Gastroesophageal sphincter (tissue), 4 donors: Measurements from ENCODE around the gene NOTCH2. TPM values are rescaled to one million over a fixed set of nuclear protein-coding genes. Genes with fewer than 3 reads are reported as not detected.

Source experiments
- ATAC-seq: fragments of 150-250 bp; one replicate; pipeline ENCODE4 v1.9.1; 2016; ENCODE audit warnings: mild to moderate bottlenecking, moderate library complexity
- H3K27ac ChIP-seq, 4 donors: fragments of 200-600 bp; sonication (generic) in 3 of 4; 1 replicate in 3 of 4; 2 replicates in 1 of 4; pipeline ENCODE4 v1.5.1; 2016 to 2019
- H3K27me3 ChIP-seq: fragments of 200-600 bp; sonication (generic); one replicate; pipeline ENCODE4 v1.5.1; 2019
- H3K36me3 ChIP-seq, 2 donors: fragments of 200-600 bp; sonication (generic); one replicate each; pipeline ENCODE4 v1.5.1; 2019; ENCODE audit warnings: control low read depth in 1 of 2
- H3K4me1 ChIP-seq, 3 donors: fragments of 200-600 bp; sonication (generic); 1 replicate in 2 of 3; 2 replicates in 1 of 3; pipeline ENCODE4 v1.5.1; 2016 to 2019; ENCODE audit warnings: control low read depth in 2 of 3
- H3K4me3 ChIP-seq, 2 donors: fragments of 200-600 bp; sonication (generic); one replicate each; pipeline ENCODE4 v1.5.1; 2019; ENCODE audit warnings: mild to moderate bottlenecking in 1 of 2, moderate library complexity in 1 of 2
- H3K9me3 ChIP-seq, 3 donors: fragments of 200-600 bp; sonication (generic); one replicate each; pipeline ENCODE4 v1.5.1; 2017 to 2019; ENCODE audit warnings: control low read depth in 2 of 3
- CTCF ChIP-seq, 4 experiments: fragments of 200-600 bp in 2 of 4; fragments of 450-650 bp in 2 of 4; sonication (generic) in 1 of 4; IDR thresholded peaks; one replicate each; pipeline ENCODE4 v1.5.1; 2017 to 2019; ENCODE audit warnings: antibody characterized with exemption in 4 of 4, mild to moderate bottlenecking in 2 of 4, moderate library complexity in 2 of 4
- EP300 ChIP-seq: sonication (generic); formaldehyde crosslinking; IDR thresholded peaks from one replicate; pipeline ENCODE4 v1.6.1; 2017; ENCODE audit warnings: antibody characterized with exemption, mild to moderate bottlenecking
- POLR2A ChIP-seq, 2 donors: fragments of 450-650 bp; IDR thresholded peaks; one replicate each; pipeline ENCODE4 v1.6.1; 2017; ENCODE audit warnings: antibody characterized with exemption in 2 of 2, mild to moderate bottlenecking in 2 of 2, moderate library complexity in 1 of 2
- POLR2AphosphoS5 ChIP-seq: sonication (generic); formaldehyde crosslinking; IDR thresholded peaks from one replicate; pipeline ENCODE4 v1.6.1; 2017; ENCODE audit warnings: antibody characterized with exemption
- whole genome bisulfite sequencing, 2 donors: methylation state at CpG; one replicate each; pipeline ENCODE4 v1.1.5; 2018; ENCODE audit warnings: low coverage in 1 of 2; 5-methylcytosine and 5-hydroxymethylcytosine counted together
- total RNA-seq, 4 donors: library from RNA; depleted of rRNA; stranded (reverse); fragments of >200 nt; gene quantifications; one replicate each; pipeline ENCODE4 v1.1.0, GENCODE V29; 2016

Gene NOTCH2
- total RNA-seq, 4 donors from 2014 or later: 79.8 to 150 (median 105) TPM

GRCh38 chr1:119873135-119874015 lies 196.1 kb downstream of the NOTCH2 start:
- WGBS, 2 donors: 48 to 56% methylated on average over 4 of the region's 4 CpGs
- Histone ChIP-seq H3K4me1 (peaks cover 4 to 29% (median 11%) of the 10 kb centered on the region in 3 donors), H3K9me3 (no peaks in the 10 kb centered on the region), H3K36me3 (no peaks in the 10 kb centered on the region), H3K27me3 (no peaks in the 10 kb centered on the region), H3K27ac (peak overlapping the region in 3 of 4 donors; percentile 45 to 53 (median 45)), H3K4me3 (no peak overlapping the region)
- TF ChIP-seq CTCF (IDR thresholded peaks at IDR 0.05) (no peak), EP300 (no peak), POLR2A (IDR thresholded peaks at IDR 0.05) (no peak), POLR2AphosphoS5 (no peak)
- peak; percentile 55 for ATAC-seq

- no peak overlapping the region for H3K27ac ChIP-seq
- no peak for ATAC-seq
- no peaks in the 10 kb centered on the region for H3K27me3 ChIP-seq
- no peak overlapping the region for H3K4me3 ChIP-seq
- no peak for TF ChIP-seq POLR2A (IDR thresholded peaks at IDR 0.05)
- TF ChIP-seq EP300: no peak
- TF ChIP-seq CTCF (IDR thresholded peaks at IDR 0.05): no peak
- TF ChIP-seq POLR2AphosphoS5: no peak
- 65 to 85% methylated on average over 2 of the region's 4 CpGs for WGBS, 2 donors
- no peaks in the 10 kb centered on the region for H3K9me3 ChIP-seq
- peaks cover 4 to 29% (median 11%) of the 10 kb centered on the region in 3 donors for H3K4me1 ChIP-seq
- no peaks in the 10 kb centered on the region for H3K36me3 ChIP-seq
Measured at GRCh38 chr1:119871881-119872280, 197.6 kb downstream of the NOTCH2 start.

- 31 to 80% methylated on average over 2 to 8 of the region's 20 CpGs for WGBS, 2 donors
- H3K27ac ChIP-seq: no peak overlapping the region
- H3K27me3 ChIP-seq: no peaks in the 10 kb centered on the region
- H3K36me3 ChIP-seq: no peaks in the 10 kb centered on the region
- peak; percentile 61 to 96 (median 75) for TF ChIP-seq CTCF (IDR thresholded peaks at IDR 0.05)
- TF ChIP-seq EP300: no peak
- no peaks in the 10 kb centered on the region for H3K9me3 ChIP-seq
- peak; percentile 73 for ATAC-seq
- H3K4me1 ChIP-seq: peaks cover 4 to 29% (median 11%) of the 10 kb centered on the region in 3 donors
- peak overlapping the region in 1 of 2 donors; percentile 15 for H3K4me3 ChIP-seq
Measured at GRCh38 chr1:119870917-119871596, 198.4 kb downstream of the NOTCH2 start.

- H3K27me3 ChIP-seq: no peaks in the 10 kb centered on the region
- no peaks in the 10 kb centered on the region for H3K36me3 ChIP-seq
- 38% methylated on average over 1 of the region's 1 CpG; no CpG with 5 or more reads in 1 of the 2 donors for WGBS, 2 donors
- H3K4me3 ChIP-seq: no peak overlapping the region
- TF ChIP-seq POLR2A (IDR thresholded peaks at IDR 0.05) (no peak), EP300 (no peak), POLR2AphosphoS5 (no peak), CTCF (IDR thresholded peaks at IDR 0.05) (no peak)
- no peaks in the 10 kb centered on the region for H3K9me3 ChIP-seq
- no peak for ATAC-seq
- H3K4me1 ChIP-seq: peaks cover 4 to 29% (median 11%) of the 10 kb centered on the region in 3 donors
- no peak overlapping the region for H3K27ac ChIP-seq
Measured at GRCh38 chr1:119869995-119870394, 199.5 kb downstream of the NOTCH2 start.
